HCEC 1CT (cell line): Measurements from ENCODE around the gene DLX4.

ENCODE experiments used
- DNase-seq: peaks from one replicate; pipeline ENCODE4 v3.0.0-alpha.2; 2017

The DLX4 gene

GRCh38 chr17:50021681-50022370 lies 52.8 kb downstream of the DLX4 start:
- DNase-seq, result no peak

- DNase-seq, result peak; percentile 21
These were observed 53.6 kb downstream of the DLX4 start for GRCh38 chr17:50022463-50023130.

- no peak for DNase-seq
These were observed 54.5 kb downstream of the DLX4 start for GRCh38 chr17:50023520-50023919.
